OCI-LY1 (cell line): ENCODE data around the gene USP36.
A peak's percentile ranks its signal among the peaks of the same experiment; 100 is the strongest.

Source experiments
- H2AFZ ChIP-seq: fragments of 200-600 bp; sonication (generic), shearing (Covaris generic); 2 replicates; pipeline ENCODE4 v1.6.0; 2014; ENCODE audit warnings: antibody characterized with exemption, mild to moderate bottlenecking, low read length
- H3F3A ChIP-seq: fragments of 200-600 bp; sonication (generic), shearing (Covaris generic); 2 replicates; pipeline ENCODE4 v1.6.0; 2014; ENCODE audit warnings: mild to moderate bottlenecking, antibody characterized with exemption, low read length, moderate library complexity; ENCODE audit not compliant: insufficient read depth
- H3K27ac ChIP-seq: fragments of 200-600 bp; sonication (generic); 2 replicates; pipeline ENCODE4 v1.5.1; 2014; ENCODE audit warnings: low read length, mixed run types, mild to moderate bottlenecking, low read depth; ENCODE audit not compliant: poor library complexity, severe bottlenecking
- H3K27me3 ChIP-seq: fragments of 200-600 bp; sonication (generic); 2 replicates; pipeline ENCODE4 v1.6.0; 2014; ENCODE audit warnings: antibody characterized with exemption, mild to moderate bottlenecking, low read length, moderate library complexity; ENCODE audit not compliant: insufficient read depth
- H3K36me3 ChIP-seq: fragments of 200-600 bp; sonication (generic); 2 replicates; pipeline ENCODE4 v1.6.1; 2014; ENCODE audit warnings: mild to moderate bottlenecking, antibody characterized with exemption, low read length, moderate library complexity, mixed read lengths; ENCODE audit not compliant: insufficient read depth
- H3K4me1 ChIP-seq: fragments of 200-600 bp; sonication (generic); 2 replicates; pipeline ENCODE4 v1.5.1; 2014; ENCODE audit warnings: mild to moderate bottlenecking, low read length, moderate library complexity; ENCODE audit not compliant: insufficient read depth, severe bottlenecking
- H3K4me2 ChIP-seq: fragments of 200-600 bp; sonication (generic), shearing (Covaris generic); 2 replicates; pipeline ENCODE4 v1.6.1; 2014; ENCODE audit warnings: low read length
- H3K4me3 ChIP-seq: fragments of 200-600 bp; sonication (generic); 2 replicates; pipeline ENCODE4 v1.5.1; 2014; ENCODE audit warnings: low read length, low read depth, mild to moderate bottlenecking, mixed read lengths; ENCODE audit not compliant: poor library complexity, severe bottlenecking
- H3K79me2 ChIP-seq: fragments of 200-600 bp; shearing (Covaris generic); 2 replicates; pipeline ENCODE4 v1.6.1; 2016; ENCODE audit warnings: mixed run types, low read length, mixed read lengths; ENCODE audit not compliant: insufficient read depth
- H3K9ac ChIP-seq: fragments of 200-600 bp; sonication (generic), shearing (Covaris generic); 2 replicates; pipeline ENCODE4 v1.6.1; 2014; ENCODE audit warnings: mild to moderate bottlenecking, low read length, mixed read lengths
- H3K9me2 ChIP-seq: fragments of 200-600 bp; sonication (generic), shearing (Covaris generic); 2 replicates; pipeline ENCODE4 v1.6.1; 2014; ENCODE audit warnings: low read depth, mild to moderate bottlenecking, low read length, mixed read lengths
- H3K9me3 ChIP-seq: fragments of 200-600 bp; shearing (Covaris generic); 2 replicates; pipeline ENCODE4 v1.6.1; 2014; ENCODE audit warnings: low read length, mixed read lengths
- H4K20me1 ChIP-seq: fragments of 200-600 bp; sonication (generic), shearing (Covaris generic); 2 replicates; pipeline ENCODE4 v1.6.0; 2016; ENCODE audit warnings: mild to moderate bottlenecking, low read length; ENCODE audit not compliant: insufficient read depth
- CTCF ChIP-seq: fragments of 200-600 bp; sonication (generic), shearing (Covaris generic); IDR thresholded peaks from 2 replicates; pipeline ENCODE4 v1.5.1; 2017; ENCODE audit warnings: mild to moderate bottlenecking, antibody characterized with exemption, low read length, moderate library complexity, mixed read lengths
- EZH2 ChIP-seq: fragments of 200-600 bp; sonication (generic), shearing (Covaris generic); IDR thresholded peaks from 2 replicates; pipeline ENCODE4 v1.8.0; 2017; ENCODE audit warnings: borderline replicate concordance, mixed run types, mild to moderate bottlenecking, antibody characterized with exemption, low read length, moderate library complexity, mixed read lengths

Gene USP36

DNA sequence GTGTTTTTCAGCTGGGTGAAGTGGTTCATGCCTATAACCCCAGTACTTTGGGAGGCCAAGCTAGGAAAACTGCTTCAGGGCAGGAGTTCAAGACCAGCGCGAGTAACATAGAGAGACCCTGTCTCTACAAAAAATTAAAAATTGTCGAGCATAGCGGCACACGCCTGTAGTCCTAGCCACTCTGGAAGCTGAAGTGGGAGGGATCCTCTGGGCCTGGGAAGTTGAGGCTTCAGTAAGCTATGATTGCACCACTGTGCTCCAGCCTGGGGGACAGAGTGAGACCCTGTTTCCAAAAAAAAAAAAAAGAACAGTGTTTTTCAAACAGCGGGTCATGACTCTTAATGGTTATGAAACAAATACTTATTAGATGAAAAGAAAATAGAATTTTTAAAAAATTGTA is 56.3 kb downstream of the USP36 start:
- no peak for TF ChIP-seq CTCF
- no peak for TF ChIP-seq EZH2
- Histone ChIP-seq H3K27me3 (no peaks in the 10 kb centered on the region), H3K79me2 (no peaks in the 10 kb centered on the region), H3K4me1 (peaks cover 13% of the 10 kb centered on the region), H3F3A (no peaks in the 10 kb centered on the region; the same call in 1 of the 2 replicates), H3K9me2 (no peaks in the 10 kb centered on the region), H3K4me2 (no peak overlapping the region), H4K20me1 (no peaks in the 10 kb centered on the region), H2AFZ (no peak overlapping the region), H3K4me3 (no peak overlapping the region), H3K9ac (no peak overlapping the region), H3K27ac (no peak overlapping the region), H3K36me3 (no peaks in the 10 kb centered on the region; the same call in 1 of the 2 replicates), H3K9me3 (no peaks in the 10 kb centered on the region)

DNA sequence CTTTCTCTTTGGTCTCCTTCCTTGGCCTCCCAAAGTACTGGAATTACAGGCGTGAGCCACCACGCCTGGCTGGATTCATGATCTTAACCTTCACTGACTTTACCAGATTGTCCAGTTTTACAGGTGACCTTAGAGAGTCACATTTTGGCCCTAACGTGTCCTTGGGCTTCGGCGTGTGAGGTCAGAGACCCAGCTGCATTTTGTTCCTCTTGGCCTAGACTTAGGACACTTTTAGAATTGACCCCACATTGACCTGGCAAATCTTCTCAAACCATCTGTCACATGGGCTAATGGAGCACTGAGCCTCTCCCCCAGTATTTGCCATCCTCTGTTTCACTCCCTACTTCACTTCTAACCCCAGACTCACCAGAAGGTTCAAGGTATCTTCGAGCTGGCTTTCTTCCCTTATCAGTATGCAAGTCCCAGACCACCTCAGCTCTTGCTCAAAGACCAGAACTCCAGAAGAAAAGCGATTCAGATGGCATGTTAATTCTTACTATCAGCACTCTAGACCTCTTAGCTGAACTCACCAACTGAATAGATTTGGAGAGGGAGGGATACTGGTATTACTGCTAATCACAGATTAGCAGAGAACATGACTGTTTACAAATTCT is 56.8 kb downstream of the USP36 start:
- TF ChIP-seq CTCF (no peak), EZH2 (no peak)
- Histone ChIP-seq H3K9me3 (no peaks in the 10 kb centered on the region), H3F3A (no peaks in the 10 kb centered on the region; the same call in 1 of the 2 replicates), H2AFZ (no peak overlapping the region), H3K36me3 (no peaks in the 10 kb centered on the region; the same call in 1 of the 2 replicates), H4K20me1 (no peaks in the 10 kb centered on the region), H3K4me3 (no peak overlapping the region), H3K9me2 (no peaks in the 10 kb centered on the region), H3K27me3 (no peaks in the 10 kb centered on the region), H3K9ac (no peak overlapping the region), H3K4me1 (peaks cover 13% of the 10 kb centered on the region), H3K4me2 (no peak overlapping the region), H3K27ac (no peak overlapping the region), H3K79me2 (no peaks in the 10 kb centered on the region)

- Histone ChIP-seq H3K9ac (peak within 1 kb of the TSS; percentile 77), H3K27ac (peak within 1 kb of the TSS; percentile 46), H3K4me3 (peak within 1 kb of the TSS; percentile 75), H3K36me3 (no peaks in the 10 kb centered on the region), H2AFZ (peak within 1 kb of the TSS; percentile 82), H4K20me1 (no peaks in the 10 kb centered on the region), H3K79me2 (no peaks in the 10 kb centered on the region), H3K9me3 (no peaks in the 10 kb centered on the region), H3K27me3 (no peaks in the 10 kb centered on the region), H3F3A (no peaks in the 10 kb centered on the region; the same call in 1 of the 2 replicates), H3K4me1 (peaks cover 13% of the 10 kb centered on the region), H3K4me2 (peak within 1 kb of the TSS; percentile 89), H3K9me2 (no peaks in the 10 kb centered on the region)
- no peak for TF ChIP-seq CTCF
- no peak for TF ChIP-seq EZH2
Measured at GRCh38 chr17:78781893-78782304, 58.7 kb downstream of the USP36 start, which contains the start of gene CYTH1. CYTH1 (minus strand) TSS chr17:78782273; CDS start chr17:78782223, 50 bp downstream.
